GM21447 (cell line): ENCODE data around the gene C13orf46.

ENCODE experiments used
- ATAC-seq: cut with Tn5 transposase; IDR thresholded peaks from one replicate; pipeline ENCODE4 v1.9.1; 2021; ENCODE audit not compliant: unreplicated experiment

Gene C13orf46

GRCh38 chr13:114010401-114011101, 36.7 kb upstream of the C13orf46 start:
- no peak for ATAC-seq

- no peak for ATAC-seq
Measured at GRCh38 chr13:114009590-114010400, 35.9 kb upstream of the C13orf46 start.

GRCh38 chr13:114008964-114009589, 35.2 kb upstream of the C13orf46 start:
- ATAC-seq = no peak

- no peak for ATAC-seq
Measured at GRCh38 chr13:114007566-114007965, 33.7 kb upstream of the C13orf46 start.

GRCh38 chr13:114005206-114005724, 31.4 kb upstream of the C13orf46 start:
- no peak for ATAC-seq

- no peak for ATAC-seq
Measured at GRCh38 chr13:114004420-114005205, 30.7 kb upstream of the C13orf46 start.

GRCh38 chr13:114002771-114003321, 29.0 kb upstream of the C13orf46 start:
- no peak for ATAC-seq

- no peak for ATAC-seq
Measured at GRCh38 chr13:114002009-114002544, 28.2 kb upstream of the C13orf46 start.

- ATAC-seq = no peak
Measured at GRCh38 chr13:114001331-114002008, 27.6 kb upstream of the C13orf46 start.

GRCh38 chr13:114000151-114001040, 26.5 kb upstream of the C13orf46 start:
- ATAC-seq = no peak

- ATAC-seq = no peak
Measured at GRCh38 chr13:113999618-113999910, 25.7 kb upstream of the C13orf46 start.

GRCh38 chr13:113998781-113999617, 25.1 kb upstream of the C13orf46 start:
- no peak for ATAC-seq

GRCh38 chr13:113997845-113998751, 24.2 kb upstream of the C13orf46 start:
- ATAC-seq = no peak

- ATAC-seq = no peak
Measured at GRCh38 chr13:113996912-113997745, 23.3 kb upstream of the C13orf46 start.

GRCh38 chr13:113996081-113996911, 22.4 kb upstream of the C13orf46 start:
- no peak for ATAC-seq
